Ovary (tissue), 9 donors: ENCODE results near the gene GGA1. TPM values are rescaled to one million over a fixed set of nuclear protein-coding genes. Genes with fewer than 3 reads are reported as not detected.
"Not testable (repeated sequence)": the region's sequence is repeated elsewhere in the genome, so short reads cannot be mapped to it uniquely, and the experiment has no call there.

Source experiments
- DNase-seq, 5 donors: peaks; one replicate each; pipeline ENCODE4 v3.0.0-alpha.2; 2019 to 2020
- H3K27ac ChIP-seq, 2 donors: fragments of 200-600 bp; one replicate each; pipeline versions ENCODE4 v1.5.1 to v1.8.0; 2019 to 2022
- H3K27me3 ChIP-seq: fragments of 200-600 bp; one replicate; pipeline ENCODE4 v1.8.0; 2022
- H3K36me3 ChIP-seq: fragments of 200-600 bp; sonication (generic); one replicate; pipeline ENCODE4 v1.5.1; 2019
- H3K4me1 ChIP-seq: one replicate; pipeline ENCODE4 v1.8.1; 2013; ENCODE audit warnings: mild to moderate bottlenecking, moderate library complexity; ENCODE audit not compliant: insufficient read depth
- H3K4me3 ChIP-seq: fragments of 200-600 bp; sonication (generic); one replicate; pipeline ENCODE4 v1.5.1; 2017
- H3K9me3 ChIP-seq, 2 donors: fragments of 200-600 bp in 1 of 2; sonication (generic) in 1 of 2; one replicate each; pipeline versions ENCODE4 v1.5.1 to v1.8.1; 2013 to 2019; ENCODE audit warnings: mild to moderate bottlenecking in 1 of 2, moderate library complexity in 1 of 2
- EP300 ChIP-seq: sonication (generic); formaldehyde crosslinking; IDR thresholded peaks from one replicate; pipeline ENCODE4 v1.6.1; 2017; ENCODE audit warnings: antibody characterized with exemption
- POLR2A ChIP-seq: fragments of 450-650 bp; IDR thresholded peaks from one replicate; pipeline ENCODE4 v1.6.1; 2017; ENCODE audit warnings: antibody characterized with exemption, mild to moderate bottlenecking, moderate library complexity
- WGBS, 3 donors: extraction: QIAGEN DNeasy Blood & Tissue Kit in 1 of 3; methylation state at CpG; one replicate each; pipeline versions ENCODE4 v1.1.5 to v1.1.7; 2013 to 2017; 5-methylcytosine and 5-hydroxymethylcytosine counted together
- intact Hi-C, 4 donors: fragments of 100-400 bp; cut with DNase I; formaldehyde crosslinking; loops; one replicate each; pipeline versions ENCODE4 v1.11.0 to v1.15.1; 2022 to 2023
- polyA plus RNA-seq, 2 donors: library from polyadenylated mRNA; stranded (reverse); fragments of 200-250 nt in 1 of 2; fragments of 350-450 nt in 1 of 2; fragmentation: Illumina TruSeq in 1 of 2; extraction: RNeasy Lipid Tissue Mini Kit (QIAGEN cat#74804) in 1 of 2; gene quantifications; one replicate each; pipeline ENCODE4 v1.2.3, GENCODE V29; 2013 to 2014
- total RNA-seq, 7 donors: library from RNA; depleted of rRNA in 2 of 7; stranded (reverse); fragments of >200 nt in 2 of 7; fragmentation: NEBNext Ultra II Directional in 3 of 7; extraction: Animal tissue kit (Norgen Biotek cat#: 25700) in 3 of 7; gene quantifications; one replicate each; pipeline versions ENCODE4 v1.1.0 to v1.2.4, GENCODE V29; 2016 to 2023
- TF ChIP-seq, protein P1 (sequence below), 3 donors: fragments of 450-650 bp in 2 of 3; fragments of 200-600 bp in 1 of 3; IDR thresholded peaks; one replicate each; pipeline versions ENCODE4 v1.5.1 to v1.8.0; 2016 to 2022; ENCODE audit warnings: antibody characterized with exemption in 3 of 3, mild to moderate bottlenecking in 1 of 3
- donor health status: DM: no; HTN: no; CAD: no; lungs with moderate emphysema.
- donor health status: DM: no; HTN: no; CAD: no.
- donor health status: Bipolar disorder and iron deficiency.
- donor health status: DM: yes; HTN: yes; CAD: no.
- donor health status: DM: no; HTN: no; CAD: no.
- donor health status: DM: yes; HTN: yes; CAD: no.

The GGA1 gene
- total and polyA plus RNA-seq, 9 donors, result 24.1 to 64.7 (median 46.6) TPM

DNA sequence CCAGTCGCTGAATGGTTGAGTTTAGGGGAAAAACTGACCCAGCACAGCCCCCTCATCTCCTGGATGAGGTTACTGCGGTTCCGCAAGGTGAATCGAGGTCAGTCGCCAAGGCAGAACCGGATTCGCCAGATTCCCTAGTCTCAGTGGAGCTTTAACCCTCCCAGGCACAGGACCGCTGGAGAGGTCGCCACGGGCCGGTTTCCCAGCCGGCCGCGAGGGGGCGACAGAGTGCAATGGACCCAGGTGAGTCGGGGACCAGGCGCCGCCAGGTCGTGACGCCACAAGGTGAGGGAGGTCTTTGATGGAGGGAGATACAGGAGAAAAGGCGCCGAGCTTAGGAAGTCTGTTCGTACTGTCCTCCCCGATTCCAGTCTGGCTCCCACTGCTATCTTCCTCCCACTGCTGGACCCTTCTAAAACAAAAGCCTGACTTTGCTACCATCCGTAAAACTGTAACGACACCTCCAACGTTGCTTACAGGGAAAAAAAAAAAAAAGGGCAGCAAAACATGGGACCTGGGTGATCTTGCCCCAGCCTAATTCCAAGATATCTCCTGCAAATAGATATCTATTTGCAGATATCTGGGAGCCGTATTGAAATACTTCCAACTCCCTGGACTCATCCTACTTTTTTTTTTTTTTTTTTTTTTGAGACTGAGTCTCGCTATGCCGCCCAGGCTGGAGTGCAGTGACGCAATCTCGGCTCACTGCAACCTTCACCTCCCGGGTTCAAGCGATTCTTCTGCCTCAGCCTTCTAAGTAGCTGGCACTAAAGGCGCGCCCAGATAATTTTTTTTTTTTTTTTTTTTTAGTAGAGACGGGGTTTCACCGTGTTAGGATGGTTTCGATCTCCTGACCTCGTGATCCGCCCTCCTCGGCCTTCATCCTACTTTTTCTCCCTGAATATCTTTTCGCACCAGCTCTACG, 1.4 kb upstream of the GGA1 start:
- peak overlapping the region; percentile 64 to 96 for H3K27ac ChIP-seq
- WGBS, 3 donors, result 1 to 2% (median 1%) methylated on average over 44 of the region's 44 CpGs

DNA sequence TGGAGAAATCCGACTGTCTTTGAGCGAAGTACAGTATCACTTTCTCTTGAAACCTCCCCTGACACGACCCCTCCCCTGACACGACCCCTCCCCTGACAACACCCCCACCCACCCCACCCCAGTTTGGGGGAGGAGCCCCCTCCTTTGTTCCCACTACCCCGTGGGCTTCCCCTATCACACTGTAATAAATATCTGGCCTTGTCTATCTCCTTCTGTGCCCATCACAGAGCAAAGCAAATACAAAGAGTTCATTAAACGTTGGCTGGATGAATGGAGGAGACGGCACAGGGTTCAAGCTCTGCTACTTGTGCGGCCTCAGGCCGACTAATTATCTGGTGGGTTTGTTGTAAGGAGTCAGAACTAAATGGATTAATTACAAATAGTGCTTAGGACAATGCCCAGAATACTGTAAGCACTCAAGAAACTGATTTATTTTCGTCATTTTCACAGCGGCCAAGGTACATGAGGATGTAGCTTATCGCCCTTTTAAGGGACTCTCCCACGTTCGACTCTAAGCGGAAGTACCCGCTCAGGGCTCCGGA, 628 bp upstream of the GGA1 start:
- TF ChIP-seq EP300 (no peak), POLR2A (no peak)
- TF ChIP-seq, protein P1, sequence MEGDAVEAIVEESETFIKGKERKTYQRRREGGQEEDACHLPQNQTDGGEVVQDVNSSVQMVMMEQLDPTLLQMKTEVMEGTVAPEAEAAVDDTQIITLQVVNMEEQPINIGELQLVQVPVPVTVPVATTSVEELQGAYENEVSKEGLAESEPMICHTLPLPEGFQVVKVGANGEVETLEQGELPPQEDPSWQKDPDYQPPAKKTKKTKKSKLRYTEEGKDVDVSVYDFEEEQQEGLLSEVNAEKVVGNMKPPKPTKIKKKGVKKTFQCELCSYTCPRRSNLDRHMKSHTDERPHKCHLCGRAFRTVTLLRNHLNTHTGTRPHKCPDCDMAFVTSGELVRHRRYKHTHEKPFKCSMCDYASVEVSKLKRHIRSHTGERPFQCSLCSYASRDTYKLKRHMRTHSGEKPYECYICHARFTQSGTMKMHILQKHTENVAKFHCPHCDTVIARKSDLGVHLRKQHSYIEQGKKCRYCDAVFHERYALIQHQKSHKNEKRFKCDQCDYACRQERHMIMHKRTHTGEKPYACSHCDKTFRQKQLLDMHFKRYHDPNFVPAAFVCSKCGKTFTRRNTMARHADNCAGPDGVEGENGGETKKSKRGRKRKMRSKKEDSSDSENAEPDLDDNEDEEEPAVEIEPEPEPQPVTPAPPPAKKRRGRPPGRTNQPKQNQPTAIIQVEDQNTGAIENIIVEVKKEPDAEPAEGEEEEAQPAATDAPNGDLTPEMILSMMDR (IDR thresholded peaks at IDR 0.05), result no peak
- H3K27ac ChIP-seq, result peak overlapping the region; percentile 64 to 96
- peak in 1 of 5 donors; percentile 45 for DNase-seq
- intact Hi-C loops, result no loop called here
- peak overlapping the region; percentile 78 for H3K4me3 ChIP-seq
- H3K36me3 ChIP-seq, result no peaks in the 10 kb centered on the region
- no peaks in the 10 kb centered on the region for H3K27me3 ChIP-seq
- no peaks in the 10 kb centered on the region for H3K9me3 ChIP-seq
- H3K4me1 ChIP-seq, result peaks cover 4% of the 10 kb centered on the region
- 1 to 2% (median 1%) methylated on average over 16 to 17 of the region's 17 CpGs for WGBS, 3 donors

More for the DNA sequence above, 1.4 kb upstream of the GGA1 start:
- TF ChIP-seq POLR2A (no peak), EP300 (no peak)
- TF ChIP-seq, protein P1 (IDR thresholded peaks at IDR 0.05), result peak; percentile 88 to 89 (median 88)
- H3K4me1 ChIP-seq, result peaks cover 4% of the 10 kb centered on the region
- no peaks in the 10 kb centered on the region for H3K27me3 ChIP-seq
- H3K9me3 ChIP-seq, result no peaks in the 10 kb centered on the region
- no peaks in the 10 kb centered on the region for H3K36me3 ChIP-seq
- DNase-seq, result peak; percentile 81 to 89 (median 88)
- intact Hi-C loops, result no loop called here
- peak overlapping the region; percentile 78 for H3K4me3 ChIP-seq

DNA sequence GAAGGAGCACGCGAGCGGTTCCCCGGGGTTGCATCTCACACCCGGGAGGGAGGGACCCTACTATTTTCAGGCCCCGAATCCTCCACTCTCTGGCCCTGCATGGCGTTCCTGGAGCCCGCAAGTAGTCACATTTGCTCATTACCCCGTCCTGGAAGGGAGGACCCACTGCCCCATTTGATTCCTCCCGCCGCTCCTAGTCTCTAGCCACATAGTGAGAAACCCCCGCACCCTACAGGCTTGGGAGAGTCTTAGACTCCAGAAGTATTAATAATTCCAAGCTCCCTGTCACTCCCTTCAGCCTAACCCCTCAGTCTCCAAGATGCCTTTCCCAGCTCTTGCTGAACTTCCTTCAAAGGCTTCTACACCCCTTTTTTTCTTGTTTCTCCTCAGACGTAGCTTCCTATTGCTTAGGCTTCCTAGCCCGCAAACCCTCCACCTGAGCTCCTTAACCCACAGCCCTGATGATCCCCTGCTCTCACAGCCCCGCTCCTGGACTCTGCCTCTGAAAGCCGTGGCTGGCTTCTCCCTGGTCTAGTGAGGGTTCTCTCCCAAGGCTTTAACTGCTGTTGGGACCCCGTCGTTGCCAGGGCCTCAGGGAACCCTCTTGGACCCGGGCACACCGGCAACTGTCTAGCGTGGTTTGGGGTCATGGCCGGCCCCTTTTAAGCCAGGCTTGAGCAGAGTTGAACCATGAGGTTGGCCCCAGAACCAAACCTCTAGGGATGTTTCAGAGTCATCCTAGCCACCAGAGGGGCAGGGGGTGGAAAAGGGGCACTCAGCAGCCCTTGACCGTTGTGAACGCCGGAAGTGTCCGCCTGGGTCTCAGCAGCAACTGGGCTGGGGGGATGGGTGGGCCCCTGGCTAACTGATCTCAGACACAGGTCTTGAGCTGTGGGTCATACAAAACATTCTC, 862 bp downstream of the GGA1 start:
- TF ChIP-seq, protein P1 (IDR thresholded peaks at IDR 0.05), result no peak
- TF ChIP-seq EP300 (no peak), POLR2A (no peak)
- Histone ChIP-seq H3K9me3 (no peaks in the 10 kb centered on the region), H3K36me3 (no peaks in the 10 kb centered on the region), H3K27ac (peak overlapping the region; percentile 64 to 96), H3K4me1 (peaks cover 8% of the 10 kb centered on the region), H3K4me3 (peak overlapping the region; percentile 78), H3K27me3 (no peaks in the 10 kb centered on the region)
- intact Hi-C loops, result no loop called here
- 6 to 17% (median 11%) methylated on average over 22 to 26 of the region's 26 CpGs for WGBS, 3 donors
- DNase-seq, result peak in 1 of 5 donors; percentile 50

- not testable (repeated sequence) for H3K4me1 ChIP-seq
Observed at GRCh38 chr22:37610153-37610475, 1.5 kb downstream of the GGA1 start.

More at GRCh38 chr22:37610153-37610475, 1.5 kb downstream of the GGA1 start:
- WGBS, 3 donors, result 78 to 87% (median 80%) methylated on average over 3 of the region's 3 CpGs
- H3K27ac ChIP-seq, intact Hi-C loops, H3K27me3 ChIP-seq, H3K9me3 ChIP-seq, H3K4me3 ChIP-seq, DNase-seq, H3K36me3 ChIP-seq: not testable (repeated sequence)
